ENCODE measurements around the gene CLCA4. TPM values are rescaled to one million over a fixed set of nuclear protein-coding genes. Genes with fewer than 3 reads are reported as not detected.
"Not testable (repeated sequence)": the region's sequence is repeated elsewhere in the genome, so short reads cannot be mapped to it uniquely, and the experiment has no call there.

CLCA4 gene
- total and polyA plus RNA-seq, 2 of the 4 experiments (the other 2 are of a cell fraction): not detected

DNA sequence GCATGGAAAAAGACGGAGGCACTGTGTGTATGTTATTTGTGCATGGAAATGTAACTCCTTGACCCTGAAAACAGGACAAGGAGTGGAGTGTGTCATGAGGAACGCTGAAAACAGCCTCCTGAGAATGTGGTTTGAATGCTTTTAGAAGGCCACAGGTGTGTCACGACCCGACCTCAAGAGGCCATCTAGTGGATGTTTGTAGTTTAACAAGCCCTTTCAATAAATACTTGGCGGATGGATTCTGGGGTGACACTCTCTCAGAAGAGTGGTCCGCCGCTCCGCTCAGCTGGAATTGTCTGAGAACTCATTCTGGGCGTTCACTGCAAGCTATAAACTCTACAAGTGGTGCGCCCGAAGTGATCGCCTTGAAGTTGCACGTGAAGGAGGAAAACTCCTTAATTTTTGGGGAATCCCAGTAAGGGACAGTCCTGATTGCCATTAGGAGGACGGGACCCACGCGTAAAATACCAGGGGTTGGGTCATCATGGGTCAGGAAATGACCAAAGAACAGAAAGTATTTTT, 44.7 kb upstream of the CLCA4 start:
- H3K4me1 ChIP-seq (ENCODE audit: control insufficient read depth, insufficient read depth, low read length); H2AK5ac ChIP-seq (ENCODE audit: low read depth, low read length); H3K23ac ChIP-seq (ENCODE audit: low read depth, low read length); H2BK120ac ChIP-seq (ENCODE audit: low read depth, low read length); H4K8ac ChIP-seq (ENCODE audit: low read depth in 2 of 2, low read length in 2 of 2); ATAC-seq (ENCODE audit: low read depth); H3K9me3 ChIP-seq (ENCODE audit: control insufficient read depth, insufficient read depth, low read length); H3K27ac ChIP-seq (ENCODE audit: insufficient read depth, low read length); dilution Hi-C loops (cut with HindIII; ENCODE audit: low sequenced_read_pairs, unreplicated experiment); H3K56ac ChIP-seq (ENCODE audit: extremely low read depth, insufficient read depth, low read length); H3K9me1 ChIP-seq (ENCODE audit: insufficient read depth, low read length); H3K27me3 ChIP-seq (ENCODE audit: control insufficient read depth, insufficient read depth, low read length); H3K4me3 ChIP-seq (ENCODE audit: insufficient read depth, low read depth, low read length); H3K9ac ChIP-seq (ENCODE audit: low read depth, low read length); H3K36me3 ChIP-seq (ENCODE audit: control insufficient read depth, insufficient read depth, low read length); H3K4me2 ChIP-seq (ENCODE audit: low read depth, low read length); H2BK15ac ChIP-seq (ENCODE audit: low read depth, low read length); POLR2A ChIA-PET (ENCODE audit: unreplicated experiment); H4K91ac ChIP-seq (ENCODE audit: insufficient read depth, low read depth, low read length); H3K14ac ChIP-seq (replicated peaks; ENCODE audit: low read depth, low read length); in situ Hi-C loops (cut with MboI; ENCODE audit: low sequenced_read_pairs); BruUV-seq (replicated peaks); H2BK5ac ChIP-seq (ENCODE audit: low read depth, low read length, poor library complexity, severe bottlenecking); H2AK9ac ChIP-seq (replicated peaks; ENCODE audit: low read depth, low read length, poor library complexity); H2AFZ ChIP-seq (replicated peaks; ENCODE audit: low read length, poor library complexity); H4K5ac ChIP-seq (ENCODE audit: low read depth, low read length); CTCF ChIA-PET; H3K18ac ChIP-seq (ENCODE audit: low read depth, low read length); H2BK20ac ChIP-seq (ENCODE audit: low read depth, low read length); H3K4ac ChIP-seq (ENCODE audit: low read depth, low read length); DNase-seq; H4K20me1 ChIP-seq (ENCODE audit: insufficient read depth, low read length); H3K79me1 ChIP-seq (ENCODE audit: low read depth in 1 of 2, low read length in 2 of 2): not testable (repeated sequence)
- intact Hi-C loops (cut with micrococcal nuclease): loop anchor here (5.0 to 10.0 kb wide), 2 partner anchors 105 to 463 kb away; partner anchors contain the start of gene ODF2L
- TF ChIP-seq, protein P1, sequence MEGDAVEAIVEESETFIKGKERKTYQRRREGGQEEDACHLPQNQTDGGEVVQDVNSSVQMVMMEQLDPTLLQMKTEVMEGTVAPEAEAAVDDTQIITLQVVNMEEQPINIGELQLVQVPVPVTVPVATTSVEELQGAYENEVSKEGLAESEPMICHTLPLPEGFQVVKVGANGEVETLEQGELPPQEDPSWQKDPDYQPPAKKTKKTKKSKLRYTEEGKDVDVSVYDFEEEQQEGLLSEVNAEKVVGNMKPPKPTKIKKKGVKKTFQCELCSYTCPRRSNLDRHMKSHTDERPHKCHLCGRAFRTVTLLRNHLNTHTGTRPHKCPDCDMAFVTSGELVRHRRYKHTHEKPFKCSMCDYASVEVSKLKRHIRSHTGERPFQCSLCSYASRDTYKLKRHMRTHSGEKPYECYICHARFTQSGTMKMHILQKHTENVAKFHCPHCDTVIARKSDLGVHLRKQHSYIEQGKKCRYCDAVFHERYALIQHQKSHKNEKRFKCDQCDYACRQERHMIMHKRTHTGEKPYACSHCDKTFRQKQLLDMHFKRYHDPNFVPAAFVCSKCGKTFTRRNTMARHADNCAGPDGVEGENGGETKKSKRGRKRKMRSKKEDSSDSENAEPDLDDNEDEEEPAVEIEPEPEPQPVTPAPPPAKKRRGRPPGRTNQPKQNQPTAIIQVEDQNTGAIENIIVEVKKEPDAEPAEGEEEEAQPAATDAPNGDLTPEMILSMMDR (conservative IDR thresholded peaks at IDR 0.05; ENCODE audit: low read depth, low read length): 0 out of 2 replicates have a peak, but pooled peaks have one; percentile 8
- WGBS, 2 experiments (ENCODE audit: extremely low coverage in 2 of 2, insufficient read length in 1 of 2): 81% methylated on average over 8 of the region's 16 CpGs; no CpG with 5 or more reads in 1 of the 2 experiments
